Activated CD8-positive, alpha-beta T cell treated with anti-CD3 and anti-CD28 coated beads for 36 hours (primary cell): ENCODE data around the gene DIAPH3. TPM values are rescaled to one million over a fixed set of nuclear protein-coding genes. Genes with fewer than 3 reads are reported as not detected.

ENCODE experiments used
- ATAC-seq: fragments of 200-7000 bp; cut with Tn5 transposase; one replicate; pipeline ENCODE4 v1.10.0; 2021; ENCODE audit warnings: mild to moderate bottlenecking, moderate library complexity
- CTCF ChIA-PET: fragments of 350-600 bp; sonication (Branson Sonifier 250); formaldehyde crosslinking; loops from one replicate; lab custom pipeline; 2021; ENCODE audit warnings: antibody characterized with exemption; lab: Charles Lee
- POLR2A ChIA-PET: fragments of 350-600 bp; sonication (Branson Sonifier 250); formaldehyde crosslinking; loops from one replicate; lab custom pipeline; 2021; ENCODE audit warnings: antibody characterized with exemption; lab: Charles Lee
- DNase-seq: peaks from one replicate; pipeline ENCODE4 v3.0.0-alpha.2; 2020
- H3K27ac Mint-ChIP-seq: one replicate; pipeline ENCODE4 v1.8.0; 2021; ENCODE audit warnings: mild to moderate bottlenecking, mixed read lengths
- H3K27me3 Mint-ChIP-seq: one replicate; pipeline ENCODE4 v1.8.0; 2021; ENCODE audit warnings: mixed read lengths
- H3K36me3 Mint-ChIP-seq: one replicate; pipeline ENCODE4 v1.8.0; 2021; ENCODE audit warnings: low read depth, mixed read lengths
- H3K4me1 Mint-ChIP-seq: one replicate; pipeline ENCODE4 v1.8.0; 2021; ENCODE audit warnings: low read depth, mixed read lengths
- H3K4me3 Mint-ChIP-seq: one replicate; pipeline ENCODE4 v1.8.0; 2021; ENCODE audit warnings: mild to moderate bottlenecking, moderate library complexity, mixed read lengths
- H3K9me3 Mint-ChIP-seq: one replicate; pipeline ENCODE4 v1.8.0; 2021; ENCODE audit warnings: mixed read lengths
- CTCF ChIP-seq: fragments of 200-600 bp; IDR thresholded peaks from one replicate; pipeline ENCODE4 v1.8.0; 2022; ENCODE audit warnings: antibody characterized with exemption, mild to moderate bottlenecking
- intact Hi-C: fragments of 100-400 bp; cut with micrococcal nuclease; formaldehyde crosslinking; loops from one replicate; pipeline ENCODE4 v1.10.0; 2022
- total RNA-seq, 2 experiments: library from RNA; stranded (reverse); gene quantifications; one replicate each; pipeline ENCODE4 v1.2.3, GENCODE V29; 2021

DIAPH3 gene
- total RNA-seq, 2 experiments from 2014 or later: 23.0 to 25.4 TPM

- ATAC-seq: no peak
- H3K27ac Mint-ChIP-seq: no peak overlapping the region
Observed at GRCh38 chr13:59888408-59888807, 275.3 kb downstream of the DIAPH3 start.

GRCh38 chr13:59885076-59885475 lies 278.7 kb downstream of the DIAPH3 start:
- no peak overlapping the region for H3K4me3 Mint-ChIP-seq
- intact Hi-C loops: no loop called here
- no peaks in the 10 kb centered on the region for H3K36me3 Mint-ChIP-seq

More at GRCh38 chr13:59888408-59888807, 275.3 kb downstream of the DIAPH3 start:
- ChIA-PET POLR2A (no interaction called here), CTCF (no interaction called here)
- DNase-seq: no peak
- peaks cover 3% of the 10 kb centered on the region for H3K27me3 Mint-ChIP-seq
- no peaks in the 10 kb centered on the region for H3K4me1 Mint-ChIP-seq
- no peaks in the 10 kb centered on the region for H3K9me3 Mint-ChIP-seq
- H3K4me3 Mint-ChIP-seq: no peak overlapping the region
- intact Hi-C loops: no loop called here
- TF ChIP-seq CTCF: no peak
- H3K36me3 Mint-ChIP-seq: no peaks in the 10 kb centered on the region

GRCh38 chr13:59883885-59884284 lies 279.8 kb downstream of the DIAPH3 start:
- ChIA-PET CTCF (no interaction called here), POLR2A (no interaction called here)

More at GRCh38 chr13:59885076-59885475, 278.7 kb downstream of the DIAPH3 start:
- no peaks in the 10 kb centered on the region for H3K9me3 Mint-ChIP-seq
- CTCF ChIA-PET: no interaction called here
- no peak for TF ChIP-seq CTCF
- no peak for ATAC-seq
- POLR2A ChIA-PET: no interaction called here
- no peaks in the 10 kb centered on the region for H3K27me3 Mint-ChIP-seq
- DNase-seq: no peak
- H3K4me1 Mint-ChIP-seq: no peaks in the 10 kb centered on the region
- H3K27ac Mint-ChIP-seq: no peak overlapping the region

GRCh38 chr13:59880468-59880867 lies 283.3 kb downstream of the DIAPH3 start:
- POLR2A ChIA-PET: no interaction called here
- Mint-ChIP-seq H3K27me3 (no peaks in the 10 kb centered on the region), H3K36me3 (peaks cover 5% of the 10 kb centered on the region), H3K9me3 (no peaks in the 10 kb centered on the region), H3K4me1 (no peaks in the 10 kb centered on the region), H3K4me3 (no peak overlapping the region), H3K27ac (no peak overlapping the region)
- ATAC-seq (no peak), DNase-seq (no peak)
- intact Hi-C loops: no loop called here
- CTCF ChIA-PET: no interaction called here
- no peak for TF ChIP-seq CTCF

More at GRCh38 chr13:59883885-59884284, 279.8 kb downstream of the DIAPH3 start:
- H3K9me3 Mint-ChIP-seq: no peaks in the 10 kb centered on the region
- no peak for TF ChIP-seq CTCF
- ATAC-seq (no peak), DNase-seq (no peak)
- H3K27me3 Mint-ChIP-seq: no peaks in the 10 kb centered on the region
- H3K4me1 Mint-ChIP-seq: no peaks in the 10 kb centered on the region
- H3K27ac Mint-ChIP-seq: no peak overlapping the region
- no peak overlapping the region for H3K4me3 Mint-ChIP-seq
- intact Hi-C loops: no loop called here
- no peaks in the 10 kb centered on the region for H3K36me3 Mint-ChIP-seq

GRCh38 chr13:59879281-59879680 lies 284.4 kb downstream of the DIAPH3 start:
- Mint-ChIP-seq H3K36me3 (peaks cover 5% of the 10 kb centered on the region), H3K27ac (no peak overlapping the region), H3K4me3 (no peak overlapping the region), H3K4me1 (no peaks in the 10 kb centered on the region), H3K9me3 (no peaks in the 10 kb centered on the region), H3K27me3 (no peaks in the 10 kb centered on the region)
- TF ChIP-seq CTCF: no peak
- intact Hi-C loops: no loop called here
- no peak for ATAC-seq
- no peak for DNase-seq
- POLR2A ChIA-PET: no interaction called here
- CTCF ChIA-PET: no interaction called here
